ENCODE results near the gene UGGT2. TPM values are rescaled to one million over a fixed set of nuclear protein-coding genes. Genes with fewer than 3 reads are reported as not detected.

Gene UGGT2
- total RNA-seq, 2 experiments from 2014 or later, result 1.8 TPM; not detected in 1

DNA sequence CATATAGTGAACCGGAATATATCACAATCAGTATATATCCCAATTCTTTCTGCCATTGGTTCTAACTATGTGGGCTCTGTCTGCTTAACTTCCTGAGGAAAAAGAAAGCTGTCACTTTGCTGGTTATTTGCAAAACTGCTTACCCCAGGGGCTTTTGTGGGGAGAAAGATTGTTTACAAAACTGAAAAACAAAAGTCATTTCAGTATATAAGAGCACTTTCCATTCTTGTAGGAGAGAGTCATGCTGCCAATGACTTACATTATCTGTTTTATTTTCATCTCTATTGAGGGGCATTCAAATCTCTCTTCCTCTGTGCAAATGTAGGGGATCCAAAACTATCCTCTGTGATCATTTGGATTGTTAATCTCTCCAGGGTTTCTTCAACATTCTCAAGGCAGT is 33.5 kb upstream of the UGGT2 start:
- TF ChIP-seq EZH2phosphoT487 (IDR thresholded peaks at IDR 0.05; ENCODE audit: borderline replicate concordance, low read depth, low read length), result no peak
- TF ChIP-seq, protein P1, sequence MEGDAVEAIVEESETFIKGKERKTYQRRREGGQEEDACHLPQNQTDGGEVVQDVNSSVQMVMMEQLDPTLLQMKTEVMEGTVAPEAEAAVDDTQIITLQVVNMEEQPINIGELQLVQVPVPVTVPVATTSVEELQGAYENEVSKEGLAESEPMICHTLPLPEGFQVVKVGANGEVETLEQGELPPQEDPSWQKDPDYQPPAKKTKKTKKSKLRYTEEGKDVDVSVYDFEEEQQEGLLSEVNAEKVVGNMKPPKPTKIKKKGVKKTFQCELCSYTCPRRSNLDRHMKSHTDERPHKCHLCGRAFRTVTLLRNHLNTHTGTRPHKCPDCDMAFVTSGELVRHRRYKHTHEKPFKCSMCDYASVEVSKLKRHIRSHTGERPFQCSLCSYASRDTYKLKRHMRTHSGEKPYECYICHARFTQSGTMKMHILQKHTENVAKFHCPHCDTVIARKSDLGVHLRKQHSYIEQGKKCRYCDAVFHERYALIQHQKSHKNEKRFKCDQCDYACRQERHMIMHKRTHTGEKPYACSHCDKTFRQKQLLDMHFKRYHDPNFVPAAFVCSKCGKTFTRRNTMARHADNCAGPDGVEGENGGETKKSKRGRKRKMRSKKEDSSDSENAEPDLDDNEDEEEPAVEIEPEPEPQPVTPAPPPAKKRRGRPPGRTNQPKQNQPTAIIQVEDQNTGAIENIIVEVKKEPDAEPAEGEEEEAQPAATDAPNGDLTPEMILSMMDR (conservative IDR thresholded peaks at IDR 0.05; ENCODE audit: low read length), result no peak
- intact Hi-C loops (cut with micrococcal nuclease; ENCODE audit: unreplicated experiment), result no loop called here
- no peak for DNase-seq (ENCODE audit: low spot score)
- no TSS peak for BruUV-seq (replicated peaks)
- Histone ChIP-seq H3K36me3 (ENCODE audit: insufficient read depth, low read length) (no peaks in the 10 kb centered on the region), H3K27ac (ENCODE audit: low read depth, low read length, poor library complexity, severe bottlenecking) (no peak overlapping the region), H3K4me3 (ENCODE audit: low read depth, low read length, poor library complexity, severe bottlenecking) (no peak overlapping the region), H3K79me2 (ENCODE audit: insufficient read depth, low read depth, low read length) (no peaks in the 10 kb centered on the region), H3K9me3 (ENCODE audit: low read length) (no peaks in the 10 kb centered on the region), H2AFZ (ENCODE audit: low read length) (no peak overlapping the region), H3K9me2 (ENCODE audit: insufficient read depth, low read length) (no peaks in the 10 kb centered on the region), H3K4me1 (ENCODE audit: insufficient read depth, low read length, poor library complexity, severe bottlenecking) (no peaks in the 10 kb centered on the region), H3K4me2 (ENCODE audit: low read length) (no peak overlapping the region), H4K20me1 (ENCODE audit: insufficient read depth, low read length) (no peaks in the 10 kb centered on the region)
- CTCF ChIA-PET (ENCODE audit: unreplicated experiment), result no interaction called here
- POLR2A ChIA-PET, result interaction anchor here (0.7 kb wide), 1 partner anchor 331 kb away, joined by 3 read pairs; no protein-coding TSS in a partner anchor

DNA sequence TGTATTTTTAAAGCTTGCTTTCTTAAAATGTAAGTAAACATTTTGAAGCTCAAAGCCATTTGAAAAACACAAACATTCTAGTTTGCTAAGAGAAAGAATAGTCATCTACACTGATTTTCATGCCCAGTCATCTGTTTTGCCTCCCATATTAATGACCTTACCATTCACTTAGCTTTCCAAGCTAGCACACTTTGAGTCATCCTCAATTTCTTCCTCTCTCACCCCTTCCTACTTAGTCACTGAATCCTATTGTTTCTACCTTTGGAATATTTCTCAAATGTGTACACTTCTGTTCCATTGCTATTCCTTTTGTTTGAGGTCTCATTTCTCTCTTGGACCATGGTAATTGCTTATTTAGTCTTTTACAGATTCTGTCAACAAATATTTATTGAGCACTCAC is 29.4 kb upstream of the UGGT2 start:
- no peaks in the 10 kb centered on the region for H4K20me1 ChIP-seq (ENCODE audit: insufficient read depth, low read length)
- no peaks in the 10 kb centered on the region for H3K79me2 ChIP-seq (ENCODE audit: insufficient read depth, low read depth, low read length)
- DNase-seq (ENCODE audit: low spot score), result no peak
- POLR2A ChIA-PET, result no interaction called here
- TF ChIP-seq, protein P1 (conservative IDR thresholded peaks at IDR 0.05; ENCODE audit: low read length), result no peak
- no peak for TF ChIP-seq EZH2phosphoT487 (IDR thresholded peaks at IDR 0.05; ENCODE audit: borderline replicate concordance, low read depth, low read length)
- intact Hi-C loops (cut with micrococcal nuclease; ENCODE audit: unreplicated experiment), result no loop called here
- no peak overlapping the region for H3K4me3 ChIP-seq (ENCODE audit: low read depth, low read length, poor library complexity, severe bottlenecking)
- no peak overlapping the region for H2AFZ ChIP-seq (ENCODE audit: low read length)
- H3K9me3 ChIP-seq (ENCODE audit: low read length), result no peaks in the 10 kb centered on the region
- no peaks in the 10 kb centered on the region for H3K4me1 ChIP-seq (ENCODE audit: insufficient read depth, low read length, poor library complexity, severe bottlenecking)
- H3K36me3 ChIP-seq (ENCODE audit: insufficient read depth, low read length), result no peaks in the 10 kb centered on the region
- no peaks in the 10 kb centered on the region for H3K9me2 ChIP-seq (ENCODE audit: insufficient read depth, low read length)
- H3K4me2 ChIP-seq (ENCODE audit: low read length), result no peak overlapping the region
- no peak overlapping the region for H3K27ac ChIP-seq (ENCODE audit: low read depth, low read length, poor library complexity, severe bottlenecking)
- CTCF ChIA-PET (ENCODE audit: unreplicated experiment), result no interaction called here
- no TSS peak for BruUV-seq (replicated peaks)

DNA sequence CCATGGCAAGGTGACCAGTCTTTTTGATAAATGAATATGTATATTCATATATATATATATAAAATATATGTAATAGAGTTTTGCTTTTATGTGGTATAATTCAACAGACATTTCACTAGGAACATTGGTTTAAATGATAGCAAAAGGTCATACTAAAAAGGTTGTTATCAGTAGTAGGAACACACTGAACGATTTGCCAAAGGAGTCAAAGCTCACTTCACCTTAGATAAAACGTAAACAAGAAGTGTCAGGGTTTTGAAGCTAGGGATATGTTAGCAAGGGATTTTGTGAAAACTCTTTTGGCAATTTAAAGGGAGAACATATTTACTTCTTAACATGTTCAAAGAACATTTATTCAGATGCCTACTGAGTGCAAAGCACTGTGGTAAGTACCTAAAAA is 28.7 kb upstream of the UGGT2 start:
- no peaks in the 10 kb centered on the region for H3K9me2 ChIP-seq (ENCODE audit: insufficient read depth, low read length)
- H3K4me2 ChIP-seq (ENCODE audit: low read length), result no peak overlapping the region
- no peaks in the 10 kb centered on the region for H3K79me2 ChIP-seq (ENCODE audit: insufficient read depth, low read depth, low read length)
- no peaks in the 10 kb centered on the region for H3K9me3 ChIP-seq (ENCODE audit: low read length)
- POLR2A ChIA-PET, result no interaction called here
- H3K4me3 ChIP-seq (ENCODE audit: low read depth, low read length, poor library complexity, severe bottlenecking), result no peak overlapping the region
- BruUV-seq (replicated peaks), result no TSS peak
- no peak for DNase-seq (ENCODE audit: low spot score)
- TF ChIP-seq EZH2phosphoT487 (IDR thresholded peaks at IDR 0.05; ENCODE audit: borderline replicate concordance, low read depth, low read length), result no peak
- TF ChIP-seq, protein P1 (conservative IDR thresholded peaks at IDR 0.05; ENCODE audit: low read length), result no peak
- H3K27ac ChIP-seq (ENCODE audit: low read depth, low read length, poor library complexity, severe bottlenecking), result no peak overlapping the region
- H4K20me1 ChIP-seq (ENCODE audit: insufficient read depth, low read length), result no peaks in the 10 kb centered on the region
- CTCF ChIA-PET (ENCODE audit: unreplicated experiment), result no interaction called here
- intact Hi-C loops (cut with micrococcal nuclease; ENCODE audit: unreplicated experiment), result no loop called here
- no peaks in the 10 kb centered on the region for H3K4me1 ChIP-seq (ENCODE audit: insufficient read depth, low read length, poor library complexity, severe bottlenecking)
- H3K36me3 ChIP-seq (ENCODE audit: insufficient read depth, low read length), result no peaks in the 10 kb centered on the region
- no peak overlapping the region for H2AFZ ChIP-seq (ENCODE audit: low read length)

Measured in OCI-LY7 (cell line).